HCT116 (cell line): ENCODE results near the gene TAP1. TPM values are rescaled to one million over a fixed set of nuclear protein-coding genes. Genes with fewer than 3 reads are reported as not detected.

ENCODE experiments used
- ATAC-seq: fragments of 200-7000 bp; cut with Tn5 transposase; 2 replicates; pipeline ENCODE4 v1.9.1; 2020; ENCODE audit warnings: mild to moderate bottlenecking, moderate library complexity
- BruUV-seq: library from RNA; stranded (reverse); fragments of 400-500 nt; replicated peaks from 2 replicates; lab custom pipeline; 2021; lab: Mats Ljungman, UMichigan
- CTCF ChIA-PET: fragments of 300-600 bp; sonication (Branson Sonifier 250); formaldehyde crosslinking; loops from one replicate; lab custom pipeline; 2021; ENCODE audit warnings: antibody characterized with exemption; lab: Charles Lee
- POLR2A ChIA-PET: fragments of 300-600, 350-600 bp; sonication (Branson Sonifier 250); formaldehyde crosslinking; loops from one replicate; lab custom pipeline; 2021; ENCODE audit warnings: antibody characterized with exemption; lab: Charles Lee
- RAD21 ChIA-PET, 2 experiments: fragments of 300-600 bp; sonication (Branson Sonifier 250); formaldehyde crosslinking; loops; one replicate each; lab custom pipeline; 2023; ENCODE audit warnings: low total read pairs in 2 of 2; ENCODE audit not compliant: uncharacterized antibody in 2 of 2, unreplicated experiment in 2 of 2, low non-redundant PET in 1 of 2; lab: Charles Lee
- DNase-seq: peaks from one replicate; pipeline ENCODE4 v3.0.0-alpha.2; 2010; ENCODE audit warnings: low read depth, low spot score
- H2AFZ ChIP-seq: fragments of 200-600 bp; shearing (Covaris generic), sonication (generic); 2 replicates; pipeline ENCODE4 v1.6.1; 2017; ENCODE audit warnings: low read depth, mixed run types, mixed read lengths, antibody characterized with exemption, low read length; ENCODE audit not compliant: poor library complexity, severe bottlenecking
- H3K27ac ChIP-seq: 2 replicates; pipeline ENCODE4 v1.5.1; 2012; ENCODE audit warnings: low read depth, low read length
- H3K27me3 ChIP-seq: fragments of 200-600 bp; sonication (generic); 2 replicates; pipeline ENCODE4 v1.6.1; 2016; ENCODE audit warnings: mixed run types, low read length, mixed read lengths; ENCODE audit not compliant: insufficient read depth
- H3K36me3 ChIP-seq, 2 experiments: fragments of 200-500 bp in 1 of 2; fragments of 200-600 bp in 1 of 2; sonication (Bioruptor generic) in 1 of 2; sonication (generic) in 1 of 2; 2 replicates each; pipeline versions ENCODE4 v1.5.1 to v1.6.1; 2014 to 2016; ENCODE audit warnings: low read length in 2 of 2, inconsistent platforms in 1 of 2, mixed read lengths in 1 of 2, mixed run types in 1 of 2; ENCODE audit not compliant: insufficient read depth in 2 of 2, control insufficient read depth in 1 of 2
- H3K4me1 ChIP-seq, 2 experiments: fragments of 200-600 bp in 1 of 2; sonication (generic) in 1 of 2; 2 replicates each; pipeline versions ENCODE4 v1.5.1 to v1.6.1; 2012 to 2017; ENCODE audit warnings: low read length in 2 of 2, inconsistent platforms in 1 of 2, mild to moderate bottlenecking in 1 of 2, mixed read lengths in 1 of 2, mixed run types in 1 of 2, moderate library complexity in 1 of 2; ENCODE audit not compliant: insufficient read depth in 2 of 2, control insufficient read depth in 1 of 2
- H3K4me2 ChIP-seq: fragments of 200-600 bp; sonication (generic); 2 replicates; pipeline ENCODE4 v1.6.1; 2017; ENCODE audit warnings: mixed run types, low read length, mixed read lengths
- H3K4me3 ChIP-seq, 2 experiments: fragments of 200-600 bp in 1 of 2; sonication (generic) in 1 of 2; replicated peaks in 1 of 2; 2 replicates each; pipeline ENCODE4 v1.5.1; 2011 to 2016; ENCODE audit warnings: low read length in 2 of 2, control low read depth in 1 of 2, low read depth in 1 of 2, mild to moderate bottlenecking in 1 of 2, mixed read lengths in 1 of 2, mixed run types in 1 of 2
- H3K79me2 ChIP-seq: fragments of 200-600 bp; sonication (generic); 2 replicates; pipeline ENCODE4 v1.6.1; 2017; ENCODE audit warnings: mild to moderate bottlenecking, mixed run types, low read length, moderate library complexity, mixed read lengths; ENCODE audit not compliant: insufficient read depth
- H3K9ac ChIP-seq: fragments of 200-600 bp; sonication (generic); 2 replicates; pipeline ENCODE4 v1.6.1; 2016; ENCODE audit warnings: low read length, mixed read lengths
- H3K9me2 ChIP-seq: fragments of 200-600 bp; sonication (generic), shearing (Covaris generic); 2 replicates; pipeline ENCODE4 v1.6.1; 2017; ENCODE audit warnings: mixed run types, mild to moderate bottlenecking, moderate library complexity; ENCODE audit not compliant: insufficient read depth
- H3K9me3 ChIP-seq, 2 experiments: fragments of 200-500 bp in 1 of 2; fragments of 200-600 bp in 1 of 2; sonication (Bioruptor generic) in 1 of 2; sonication (generic) in 1 of 2; 2 replicates each; pipeline ENCODE4 v1.6.1; 2014 to 2017; ENCODE audit warnings: low read length in 2 of 2, mixed read lengths in 2 of 2, inconsistent platforms in 1 of 2, low read depth in 1 of 2, mild to moderate bottlenecking in 1 of 2, mixed run types in 1 of 2, moderate library complexity in 1 of 2; ENCODE audit not compliant: control insufficient read depth in 1 of 2, insufficient read depth in 1 of 2
- H4K20me1 ChIP-seq: fragments of 200-600 bp; sonication (generic), shearing (Covaris generic); 2 replicates; pipeline ENCODE4 v1.6.1; 2017; ENCODE audit warnings: mixed run types, mild to moderate bottlenecking, moderate library complexity; ENCODE audit not compliant: insufficient read depth
- CEBPB ChIP-seq: IDR thresholded peaks from 2 replicates; pipeline ENCODE4 v1.6.1; 2012; ENCODE audit warnings: low read depth
- EZH2phosphoT487 ChIP-seq: fragments of 200-600 bp; IDR thresholded peaks from 2 replicates; pipeline ENCODE4 v1.6.1; 2018; ENCODE audit warnings: antibody characterized with exemption, borderline replicate concordance
- MAX ChIP-seq: IDR thresholded peaks from 2 replicates; pipeline ENCODE4 v1.6.1; 2012
- POLR2AphosphoS5 ChIP-seq: IDR thresholded peaks from 2 replicates; pipeline ENCODE4 v1.6.1; 2011; ENCODE audit warnings: mild to moderate bottlenecking, low read depth, low read length, moderate library complexity
- SIN3A ChIP-seq: IDR thresholded peaks from 2 replicates; pipeline ENCODE4 v1.6.1; 2012; ENCODE audit warnings: low read depth
- YY1 ChIP-seq: IDR thresholded peaks from 2 replicates; pipeline ENCODE4 v1.6.1; 2011; ENCODE audit warnings: low read length, low read depth, moderate library complexity, mild to moderate bottlenecking; ENCODE audit not compliant: insufficient replicate concordance; ENCODE audit errors: extremely low read depth
- ZBTB33 ChIP-seq: IDR thresholded peaks from 2 replicates; pipeline ENCODE4 v1.6.1; 2011; ENCODE audit warnings: mild to moderate bottlenecking, low read length, moderate library complexity; ENCODE audit not compliant: insufficient replicate concordance; ENCODE audit errors: extremely low read depth
- intact Hi-C: fragments of 100-400 bp; cut with micrococcal nuclease; formaldehyde crosslinking; loops from 2 replicates; pipeline ENCODE4 v1.10.0; 2022
- total RNA-seq: library from RNA; stranded (reverse); gene quantifications from one replicate; pipeline ENCODE4 v1.2.1, GENCODE V29; 2021; ENCODE audit not compliant: unreplicated experiment
- TF ChIP-seq, protein P1 (sequence below), 3 experiments: fragments of 200-600 bp in 1 of 3; sonication (generic) in 1 of 3; IDR thresholded peaks in 2 of 3; conservative IDR thresholded peaks in 1 of 3; 2 replicates each; pipeline ENCODE4 v1.5.1; 2012 to 2017; ENCODE audit warnings: low read depth in 2 of 3, low read length in 2 of 3, antibody characterized with exemption in 1 of 3, borderline replicate concordance in 1 of 3, control low read depth in 1 of 3, mild to moderate bottlenecking in 1 of 3, mixed read lengths in 1 of 3, mixed run types in 1 of 3, moderate library complexity in 1 of 3; ENCODE audit not compliant: insufficient read depth in 1 of 3

TAP1 gene
- total RNA-seq, 1 experiment from 2014 or later: 32.2 TPM

DNA sequence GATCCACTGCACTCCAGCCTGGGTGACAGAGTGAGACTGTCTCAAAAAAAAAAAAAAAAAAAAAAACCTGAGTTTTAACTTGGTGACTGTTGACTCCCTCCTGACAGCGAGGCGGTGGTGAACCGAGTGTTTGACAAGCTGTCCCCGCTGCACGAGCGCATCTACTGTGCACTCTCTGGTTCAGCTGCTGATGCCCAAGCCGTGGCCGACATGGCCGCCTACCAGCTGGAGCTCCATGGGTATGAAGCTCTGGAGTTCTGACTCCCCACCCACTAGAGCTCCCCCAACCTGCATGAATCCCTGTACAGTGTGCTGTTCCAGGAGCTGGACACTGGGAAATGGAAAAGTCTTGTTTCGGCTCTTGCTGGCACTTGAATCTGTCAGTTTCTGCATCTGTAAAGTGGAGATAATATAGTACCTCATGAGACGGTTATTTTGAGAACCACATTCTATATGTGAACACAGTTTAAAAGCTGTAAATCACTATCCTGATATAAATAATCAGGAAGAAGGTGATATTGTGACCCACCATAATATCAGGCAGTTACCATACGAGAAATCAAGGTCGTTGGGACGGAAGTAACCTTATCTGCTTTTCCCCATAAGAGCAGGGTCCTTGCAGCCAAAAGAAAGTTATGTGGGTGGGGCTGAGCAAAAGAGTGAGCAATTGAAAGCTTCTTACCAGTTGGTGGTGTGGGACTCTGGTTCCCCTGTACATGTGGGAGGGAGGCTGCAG lies 3.8 kb upstream of the TAP1 start:
- TF ChIP-seq POLR2AphosphoS5 (no peak), MAX (no peak), SIN3A (no peak), ZBTB33 (no peak), EZH2phosphoT487 (no peak), CEBPB (no peak), YY1 (no peak)
- TF ChIP-seq, protein P1, sequence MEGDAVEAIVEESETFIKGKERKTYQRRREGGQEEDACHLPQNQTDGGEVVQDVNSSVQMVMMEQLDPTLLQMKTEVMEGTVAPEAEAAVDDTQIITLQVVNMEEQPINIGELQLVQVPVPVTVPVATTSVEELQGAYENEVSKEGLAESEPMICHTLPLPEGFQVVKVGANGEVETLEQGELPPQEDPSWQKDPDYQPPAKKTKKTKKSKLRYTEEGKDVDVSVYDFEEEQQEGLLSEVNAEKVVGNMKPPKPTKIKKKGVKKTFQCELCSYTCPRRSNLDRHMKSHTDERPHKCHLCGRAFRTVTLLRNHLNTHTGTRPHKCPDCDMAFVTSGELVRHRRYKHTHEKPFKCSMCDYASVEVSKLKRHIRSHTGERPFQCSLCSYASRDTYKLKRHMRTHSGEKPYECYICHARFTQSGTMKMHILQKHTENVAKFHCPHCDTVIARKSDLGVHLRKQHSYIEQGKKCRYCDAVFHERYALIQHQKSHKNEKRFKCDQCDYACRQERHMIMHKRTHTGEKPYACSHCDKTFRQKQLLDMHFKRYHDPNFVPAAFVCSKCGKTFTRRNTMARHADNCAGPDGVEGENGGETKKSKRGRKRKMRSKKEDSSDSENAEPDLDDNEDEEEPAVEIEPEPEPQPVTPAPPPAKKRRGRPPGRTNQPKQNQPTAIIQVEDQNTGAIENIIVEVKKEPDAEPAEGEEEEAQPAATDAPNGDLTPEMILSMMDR (IDR thresholded peaks at IDR 0.05 in 2 of 3, conservative IDR thresholded peaks at IDR 0.05 in 1 of 3; ENCODE audit: borderline replicate concordance in 1 of 3, insufficient read depth in 1 of 3, low read depth in 2 of 3, low read length in 2 of 3): no peak
- Histone ChIP-seq H2AFZ (no peak overlapping the region), H3K9ac (no peak overlapping the region), H3K4me2 (no peak overlapping the region), H3K79me2 (no peaks in the 10 kb centered on the region), H3K36me3 (no peaks in the 10 kb centered on the region), H3K27ac (no peak overlapping the region), H3K4me3 (no peak overlapping the region), H3K9me3 (no peaks in the 10 kb centered on the region), H3K9me2 (no peaks in the 10 kb centered on the region), H4K20me1 (no peaks in the 10 kb centered on the region), H3K4me1 (peaks cover 5 to 30% of the 10 kb centered on the region in 2 experiments; a peak in 3 of 4 replicates), H3K27me3 (no peaks in the 10 kb centered on the region)
- ATAC-seq: no peak
- no peak for DNase-seq
- RAD21 ChIA-PET: interaction anchor here in 1 of 2 experiments (1.4 kb wide), 1 partner anchor 19 kb away, joined by 3 read pairs; the partner anchor contains the start of gene TAP2
- BruUV-seq: no TSS peak
- CTCF ChIA-PET: interaction anchor here (1.0 to 5.9 kb wide), 4 partner anchors 11 to 31 kb away, joined by 3 to 80 read pairs (median 4); partner anchors contain the start of gene TAP2
- POLR2A ChIA-PET: interaction anchor here (1.7 kb wide), 1 partner anchor 19 kb away, joined by 5 read pairs; the partner anchor contains the start of gene TAP2
- intact Hi-C loops: no loop called here
